Measurements from ENCODE around the gene ZC3H10. TPM values are rescaled to one million over a fixed set of nuclear protein-coding genes. Genes with fewer than 3 reads are reported as not detected.

The ZC3H10 gene
- total RNA-seq, 4 donors from 2014 or later = 3.2 to 5.1 (median 3.5) TPM

GRCh38 chr12:56122637-56123036, 4.6 kb downstream of the ZC3H10 start:
- TF ChIP-seq, protein P1, sequence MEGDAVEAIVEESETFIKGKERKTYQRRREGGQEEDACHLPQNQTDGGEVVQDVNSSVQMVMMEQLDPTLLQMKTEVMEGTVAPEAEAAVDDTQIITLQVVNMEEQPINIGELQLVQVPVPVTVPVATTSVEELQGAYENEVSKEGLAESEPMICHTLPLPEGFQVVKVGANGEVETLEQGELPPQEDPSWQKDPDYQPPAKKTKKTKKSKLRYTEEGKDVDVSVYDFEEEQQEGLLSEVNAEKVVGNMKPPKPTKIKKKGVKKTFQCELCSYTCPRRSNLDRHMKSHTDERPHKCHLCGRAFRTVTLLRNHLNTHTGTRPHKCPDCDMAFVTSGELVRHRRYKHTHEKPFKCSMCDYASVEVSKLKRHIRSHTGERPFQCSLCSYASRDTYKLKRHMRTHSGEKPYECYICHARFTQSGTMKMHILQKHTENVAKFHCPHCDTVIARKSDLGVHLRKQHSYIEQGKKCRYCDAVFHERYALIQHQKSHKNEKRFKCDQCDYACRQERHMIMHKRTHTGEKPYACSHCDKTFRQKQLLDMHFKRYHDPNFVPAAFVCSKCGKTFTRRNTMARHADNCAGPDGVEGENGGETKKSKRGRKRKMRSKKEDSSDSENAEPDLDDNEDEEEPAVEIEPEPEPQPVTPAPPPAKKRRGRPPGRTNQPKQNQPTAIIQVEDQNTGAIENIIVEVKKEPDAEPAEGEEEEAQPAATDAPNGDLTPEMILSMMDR (IDR thresholded peaks at IDR 0.05; ENCODE audit: low read depth) = no peak

- TF ChIP-seq, protein P1 (IDR thresholded peaks at IDR 0.05; ENCODE audit: low read depth) = no peak
These were observed 6.1 kb downstream of the ZC3H10 start for GRCh38 chr12:56124133-56124532.

DNA sequence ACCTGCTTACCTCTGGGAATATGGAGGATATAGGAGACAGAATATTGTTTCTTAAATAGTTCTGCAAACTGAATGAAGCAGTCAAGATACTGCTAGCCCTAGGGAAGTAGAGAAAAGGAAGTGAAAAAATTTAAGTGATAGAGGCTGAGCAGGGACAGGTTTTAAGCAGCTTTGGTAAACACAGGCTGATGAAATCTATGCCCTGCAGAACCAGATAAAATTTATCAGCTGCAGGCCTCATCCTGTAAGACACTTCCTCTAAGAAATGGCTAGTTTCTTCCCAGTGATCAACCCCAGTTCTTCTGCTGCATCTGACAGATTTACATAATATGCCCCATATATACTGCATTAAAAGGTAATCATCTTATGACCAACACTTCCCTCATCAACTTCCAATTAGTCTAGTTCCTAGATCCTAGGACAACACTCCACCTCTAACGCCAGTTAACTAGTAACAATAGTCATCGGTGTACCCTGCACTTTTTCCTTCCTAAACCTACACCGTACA, 8.7 kb downstream of the ZC3H10 start:
- TF ChIP-seq, protein P1 (IDR thresholded peaks at IDR 0.05; ENCODE audit: low read depth) = no peak

DNA sequence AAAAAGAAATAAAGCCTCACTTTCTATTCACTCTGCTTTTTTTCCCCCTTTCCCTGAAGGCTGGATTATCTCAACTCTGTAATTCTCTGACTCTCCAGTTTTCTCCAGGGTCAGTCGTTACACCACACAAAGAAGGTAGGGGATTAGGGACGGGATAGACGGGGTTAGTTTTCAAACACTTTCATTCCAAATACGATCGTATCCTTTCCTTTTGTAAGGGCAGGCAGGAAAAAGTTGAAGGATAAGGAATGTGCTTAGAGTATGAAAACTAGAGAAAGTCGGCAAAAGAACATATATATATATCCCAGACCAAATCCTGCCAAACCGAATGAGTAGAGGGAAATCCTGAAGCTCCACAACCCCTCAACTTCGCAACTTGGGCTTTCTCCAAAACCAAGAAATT, 9.4 kb downstream of the ZC3H10 start:
- TF ChIP-seq, protein P1 (IDR thresholded peaks at IDR 0.05; ENCODE audit: low read depth) = no peak

DNA sequence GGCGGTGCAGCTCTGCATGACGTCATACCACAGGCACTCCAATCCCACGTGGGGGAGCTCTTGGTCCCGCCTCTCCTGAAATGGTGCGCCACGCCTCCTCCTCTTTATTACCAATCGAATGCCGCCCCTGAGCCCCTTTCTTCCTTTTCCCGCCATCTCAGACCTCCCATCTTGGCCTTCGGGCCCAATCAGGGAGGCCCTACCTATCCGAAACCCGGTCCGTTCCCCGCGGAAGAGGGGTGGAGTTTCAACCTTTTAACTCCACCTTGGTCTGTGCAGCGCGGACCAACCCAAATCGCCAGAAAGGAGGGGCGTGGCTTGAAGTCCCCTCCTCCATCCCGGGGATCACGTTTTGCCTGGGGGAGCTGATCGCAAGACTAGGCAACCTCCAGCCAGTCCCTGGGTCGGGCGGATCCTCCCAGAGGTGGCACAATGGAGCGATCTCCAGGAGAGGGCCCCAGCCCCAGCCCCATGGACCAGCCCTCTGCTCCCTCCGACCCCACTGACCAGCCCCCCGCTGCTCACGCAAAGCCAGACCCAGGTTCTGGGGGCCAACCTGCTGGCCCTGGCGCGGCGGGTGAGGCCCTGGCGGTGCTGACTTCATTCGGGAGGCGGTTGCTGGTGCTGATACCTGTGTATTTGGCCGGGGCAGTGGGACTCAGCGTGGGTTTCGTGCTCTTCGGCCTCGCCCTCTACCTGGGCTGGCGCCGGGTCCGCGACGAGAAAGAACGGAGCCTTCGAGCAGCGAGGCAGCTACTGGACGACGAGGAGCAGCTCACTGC, 10.0 kb downstream of the ZC3H10 start, which contains the start of gene ESYT1:
Gene ESYT1 (plus strand): TSS at position 380 of the 782 bp plus-strand sequence. CDS start 53 bp downstream, at position 433.
- TF ChIP-seq, protein P1 (IDR thresholded peaks at IDR 0.05; ENCODE audit: low read depth) = no peak

GRCh38 chr12:56128670-56129205, 10.7 kb downstream of the ZC3H10 start:
- TF ChIP-seq, protein P1 (IDR thresholded peaks at IDR 0.05; ENCODE audit: low read depth) = no peak

GRCh38 chr12:56129206-56129941, 11.3 kb downstream of the ZC3H10 start:
- TF ChIP-seq, protein P1 (IDR thresholded peaks at IDR 0.05; ENCODE audit: low read depth) = no peak
